ENCODE data around the gene SMIM15. TPM values are rescaled to one million over a fixed set of nuclear protein-coding genes. Genes with fewer than 3 reads are reported as not detected.

Gene SMIM15
- total and polyA plus RNA-seq, 2 experiments from 2014 or later = 55.0 to 65.8 TPM

DNA sequence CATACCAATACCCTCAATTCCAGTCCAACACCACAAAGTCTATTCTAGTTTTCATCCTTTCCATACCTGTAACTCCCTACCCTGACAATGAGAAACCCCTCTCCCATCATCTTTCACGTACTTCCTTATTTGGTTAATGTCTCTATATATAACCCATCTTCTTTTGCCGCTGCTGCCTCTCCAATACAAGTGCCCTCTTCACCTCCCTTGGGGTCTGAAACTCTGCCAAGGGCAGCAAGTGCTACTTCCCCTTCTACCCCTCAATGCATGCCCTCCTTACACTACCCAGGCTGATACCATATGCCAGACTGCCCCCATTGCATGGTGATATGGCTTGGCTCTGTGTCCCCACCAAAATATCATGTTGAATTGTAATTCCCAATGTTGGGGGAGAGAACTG is 24.4 kb upstream of the SMIM15 start:
- Histone ChIP-seq H3K4me1 (ENCODE audit: insufficient read depth) (no peaks in the 10 kb centered on the region), H2AFZ (no peak overlapping the region), H3K9me3 (ENCODE audit: low read depth) (no peaks in the 10 kb centered on the region), H3K4me2 (no peak overlapping the region), H3K27me3 (no peaks in the 10 kb centered on the region), H3K27ac (no peak overlapping the region), H4K20me1 (ENCODE audit: insufficient read depth, poor library complexity, severe bottlenecking) (no peaks in the 10 kb centered on the region), H3K36me3 (replicated peaks; ENCODE audit: insufficient read depth, low read depth) (no peaks in the 10 kb centered on the region), H3K79me2 (no peaks in the 10 kb centered on the region), H3K9me2 (replicated peaks; ENCODE audit: insufficient read depth) (no peaks in the 10 kb centered on the region), H3K4me3 (no peak overlapping the region)
- TF ChIP-seq, protein P1, sequence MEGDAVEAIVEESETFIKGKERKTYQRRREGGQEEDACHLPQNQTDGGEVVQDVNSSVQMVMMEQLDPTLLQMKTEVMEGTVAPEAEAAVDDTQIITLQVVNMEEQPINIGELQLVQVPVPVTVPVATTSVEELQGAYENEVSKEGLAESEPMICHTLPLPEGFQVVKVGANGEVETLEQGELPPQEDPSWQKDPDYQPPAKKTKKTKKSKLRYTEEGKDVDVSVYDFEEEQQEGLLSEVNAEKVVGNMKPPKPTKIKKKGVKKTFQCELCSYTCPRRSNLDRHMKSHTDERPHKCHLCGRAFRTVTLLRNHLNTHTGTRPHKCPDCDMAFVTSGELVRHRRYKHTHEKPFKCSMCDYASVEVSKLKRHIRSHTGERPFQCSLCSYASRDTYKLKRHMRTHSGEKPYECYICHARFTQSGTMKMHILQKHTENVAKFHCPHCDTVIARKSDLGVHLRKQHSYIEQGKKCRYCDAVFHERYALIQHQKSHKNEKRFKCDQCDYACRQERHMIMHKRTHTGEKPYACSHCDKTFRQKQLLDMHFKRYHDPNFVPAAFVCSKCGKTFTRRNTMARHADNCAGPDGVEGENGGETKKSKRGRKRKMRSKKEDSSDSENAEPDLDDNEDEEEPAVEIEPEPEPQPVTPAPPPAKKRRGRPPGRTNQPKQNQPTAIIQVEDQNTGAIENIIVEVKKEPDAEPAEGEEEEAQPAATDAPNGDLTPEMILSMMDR (IDR thresholded peaks at IDR 0.05; ENCODE audit: poor library complexity) = no peak
- TF ChIP-seq EZH2phosphoT487 (IDR thresholded peaks at IDR 0.05; ENCODE audit: low read depth, severe bottlenecking, unreplicated experiment) (no peak), EZH2 (IDR thresholded peaks at IDR 0.05; ENCODE audit: borderline replicate concordance) (no peak)
- no peak for DNase-seq (ENCODE audit: low spot score)
- 100% methylated on average over 2 of the region's 2 CpGs for WGBS (ENCODE audit: low lambda C conversion rate, missing lambda C conversion rate)

DNA sequence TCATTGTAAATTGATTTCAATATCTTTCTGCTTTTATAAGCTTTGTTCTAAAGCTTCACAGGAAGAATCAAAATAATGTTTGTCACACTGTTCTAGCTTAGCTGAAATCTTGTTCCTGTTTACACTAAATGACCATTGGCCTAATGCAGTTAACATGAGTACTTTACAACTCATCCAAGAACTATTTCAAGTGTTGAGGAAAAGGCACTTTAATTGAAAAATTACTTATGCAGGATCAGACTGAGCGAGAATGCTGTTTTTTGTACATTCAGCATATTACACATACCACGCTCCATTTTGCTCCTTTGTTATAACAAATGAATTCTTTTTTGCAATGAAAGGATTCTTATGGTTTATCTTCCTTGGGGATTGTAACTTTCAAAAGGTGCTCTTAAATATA is 22.4 kb upstream of the SMIM15 start:
- no peak overlapping the region for H3K27ac ChIP-seq
- WGBS (ENCODE audit: low lambda C conversion rate, missing lambda C conversion rate) = 83% methylated on average over 2 of the region's 2 CpGs
- H3K9me3 ChIP-seq (ENCODE audit: low read depth) = no peaks in the 10 kb centered on the region
- DNase-seq (ENCODE audit: low spot score) = no peak
- no peaks in the 10 kb centered on the region for H3K4me1 ChIP-seq (ENCODE audit: insufficient read depth)
- no peaks in the 10 kb centered on the region for H3K27me3 ChIP-seq
- TF ChIP-seq, protein P1 (IDR thresholded peaks at IDR 0.05; ENCODE audit: poor library complexity) = no peak
- TF ChIP-seq EZH2phosphoT487 (IDR thresholded peaks at IDR 0.05; ENCODE audit: low read depth, severe bottlenecking, unreplicated experiment) = no peak
- no peak for TF ChIP-seq EZH2 (IDR thresholded peaks at IDR 0.05; ENCODE audit: borderline replicate concordance)
- H3K36me3 ChIP-seq (replicated peaks; ENCODE audit: insufficient read depth, low read depth) = no peaks in the 10 kb centered on the region
- no peaks in the 10 kb centered on the region for H3K79me2 ChIP-seq
- no peak overlapping the region for H3K4me2 ChIP-seq
- H2AFZ ChIP-seq = no peak overlapping the region
- H3K9me2 ChIP-seq (replicated peaks; ENCODE audit: insufficient read depth) = no peaks in the 10 kb centered on the region
- H3K4me3 ChIP-seq = no peak overlapping the region
- H4K20me1 ChIP-seq (ENCODE audit: insufficient read depth, poor library complexity, severe bottlenecking) = no peaks in the 10 kb centered on the region

DNA sequence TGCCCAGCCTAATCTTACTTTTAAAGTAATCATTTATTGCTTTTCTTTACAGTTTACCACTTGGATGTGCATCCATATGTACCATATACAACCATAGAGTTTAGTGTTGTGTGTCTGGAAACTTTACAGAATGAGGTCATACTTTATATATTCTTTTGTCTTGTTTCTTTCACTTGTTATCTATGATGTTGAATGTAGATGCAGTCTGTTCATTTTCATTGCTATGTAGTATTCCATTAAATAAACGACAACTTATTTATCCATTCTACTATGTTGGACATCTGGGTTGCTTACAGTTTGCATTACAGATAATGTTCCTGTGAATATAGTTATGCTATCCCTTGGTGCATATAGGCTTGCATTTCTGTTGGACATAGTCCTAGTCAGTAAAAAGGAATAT is 21.3 kb upstream of the SMIM15 start:
- Histone ChIP-seq H4K20me1 (ENCODE audit: insufficient read depth, poor library complexity, severe bottlenecking) (no peaks in the 10 kb centered on the region), H3K36me3 (replicated peaks; ENCODE audit: insufficient read depth, low read depth) (no peaks in the 10 kb centered on the region), H3K79me2 (no peaks in the 10 kb centered on the region), H3K9me2 (replicated peaks; ENCODE audit: insufficient read depth) (no peaks in the 10 kb centered on the region), H3K4me3 (no peak overlapping the region), H3K4me1 (ENCODE audit: insufficient read depth) (no peaks in the 10 kb centered on the region), H3K4me2 (no peak overlapping the region), H3K9me3 (ENCODE audit: low read depth) (no peaks in the 10 kb centered on the region), H2AFZ (no peak overlapping the region), H3K27me3 (no peaks in the 10 kb centered on the region), H3K27ac (no peak overlapping the region)
- WGBS (ENCODE audit: low lambda C conversion rate, missing lambda C conversion rate) = 100% methylated on average over 1 of the region's 1 CpG
- DNase-seq (ENCODE audit: low spot score) = no peak
- TF ChIP-seq EZH2 (IDR thresholded peaks at IDR 0.05; ENCODE audit: borderline replicate concordance) = no peak
- TF ChIP-seq, protein P1 (IDR thresholded peaks at IDR 0.05; ENCODE audit: poor library complexity) = no peak
- TF ChIP-seq EZH2phosphoT487 (IDR thresholded peaks at IDR 0.05; ENCODE audit: low read depth, severe bottlenecking, unreplicated experiment) = no peak

DNA sequence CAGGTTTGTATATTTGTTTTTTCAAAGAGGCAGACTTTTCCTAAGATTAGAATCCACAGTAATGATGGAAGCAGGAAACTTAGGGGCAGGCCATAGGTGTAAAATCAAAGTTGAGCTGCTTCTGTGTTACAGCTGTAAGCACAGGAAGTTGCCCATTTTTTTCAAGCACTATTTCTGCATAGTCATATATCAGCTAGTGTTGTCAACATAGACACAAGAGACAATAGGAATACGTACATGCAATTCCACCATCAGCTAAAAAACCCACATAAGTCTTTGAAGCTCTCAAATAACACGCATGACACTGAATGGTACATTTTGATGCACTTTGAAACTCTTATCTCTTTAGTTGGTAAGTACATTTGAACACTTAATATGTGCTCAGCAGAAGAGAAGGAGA is 20.2 kb upstream of the SMIM15 start:
- WGBS (ENCODE audit: low lambda C conversion rate, missing lambda C conversion rate) = 77% methylated on average over 2 of the region's 2 CpGs
- no peak overlapping the region for H3K27ac ChIP-seq
- no peak overlapping the region for H2AFZ ChIP-seq
- no peaks in the 10 kb centered on the region for H3K36me3 ChIP-seq (replicated peaks; ENCODE audit: insufficient read depth, low read depth)
- no peaks in the 10 kb centered on the region for H4K20me1 ChIP-seq (ENCODE audit: insufficient read depth, poor library complexity, severe bottlenecking)
- no peaks in the 10 kb centered on the region for H3K27me3 ChIP-seq
- DNase-seq (ENCODE audit: low spot score) = no peak
- no peak overlapping the region for H3K4me2 ChIP-seq
- no peaks in the 10 kb centered on the region for H3K79me2 ChIP-seq
- no peaks in the 10 kb centered on the region for H3K9me2 ChIP-seq (replicated peaks; ENCODE audit: insufficient read depth)
- TF ChIP-seq EZH2phosphoT487 (IDR thresholded peaks at IDR 0.05; ENCODE audit: low read depth, severe bottlenecking, unreplicated experiment) = no peak
- no peak for TF ChIP-seq EZH2 (IDR thresholded peaks at IDR 0.05; ENCODE audit: borderline replicate concordance)
- TF ChIP-seq, protein P1 (IDR thresholded peaks at IDR 0.05; ENCODE audit: poor library complexity) = no peak
- no peak overlapping the region for H3K4me3 ChIP-seq
- no peaks in the 10 kb centered on the region for H3K9me3 ChIP-seq (ENCODE audit: low read depth)
- no peaks in the 10 kb centered on the region for H3K4me1 ChIP-seq (ENCODE audit: insufficient read depth)

Data from hepatocyte (in vitro differentiated cells).